ENCODE measurements around the gene NCOR1. TPM values are rescaled to one million over a fixed set of nuclear protein-coding genes. Genes with fewer than 3 reads are reported as not detected.
A peak's percentile ranks its signal among the peaks of the same experiment; 100 is the strongest.

The NCOR1 gene
- total and polyA plus RNA-seq, 9 of the 15 experiments (the other 6 are each of a cell fraction or from before 2014, with no cell fraction given), result 20.2 to 66.5 (median 50.9) TPM

DNA sequence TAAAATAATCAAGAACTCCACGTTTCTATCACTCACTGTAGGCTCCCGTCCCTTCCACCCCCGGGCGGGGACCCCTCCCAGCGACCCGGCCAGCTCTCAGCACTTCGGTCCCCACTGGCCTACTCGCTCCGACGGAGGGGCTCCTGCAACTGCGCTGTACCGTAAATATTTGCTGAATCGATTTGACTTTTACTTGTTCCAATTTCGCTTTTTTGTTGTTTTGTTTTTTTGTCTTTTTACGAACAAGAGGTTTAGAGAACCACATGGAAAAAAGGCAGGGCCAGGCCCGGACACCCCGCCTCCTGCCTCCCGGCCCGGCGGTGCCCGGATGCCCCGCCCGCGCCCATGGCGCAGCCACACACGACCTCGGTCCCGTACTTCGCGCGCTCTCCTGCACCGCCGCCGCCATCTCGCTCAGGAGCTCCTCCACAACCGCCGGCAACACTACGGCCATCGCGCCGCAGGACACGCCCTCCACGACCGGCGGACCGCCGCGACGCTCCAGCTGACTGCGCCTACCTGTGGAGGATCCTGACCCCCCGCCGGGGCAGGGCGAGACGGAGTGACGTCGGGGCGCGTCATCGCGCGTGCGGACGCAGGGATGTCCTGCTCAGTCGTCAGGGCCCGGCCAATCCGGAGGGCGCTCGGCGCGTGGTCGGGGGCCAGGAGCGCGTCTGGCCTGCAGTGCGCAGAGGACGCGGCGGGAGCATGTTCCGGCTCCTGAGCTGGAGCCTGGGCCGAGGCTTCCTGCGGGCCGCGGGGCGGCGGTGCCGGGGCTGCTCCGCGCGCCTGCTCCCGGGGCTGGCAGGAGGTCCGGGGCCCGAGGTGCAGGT is 216.0 kb downstream of the NCOR1 start, which contains the start of the genes TTC19 and ZSWIM7 (continued):
- TF ChIP-seq, protein P1, sequence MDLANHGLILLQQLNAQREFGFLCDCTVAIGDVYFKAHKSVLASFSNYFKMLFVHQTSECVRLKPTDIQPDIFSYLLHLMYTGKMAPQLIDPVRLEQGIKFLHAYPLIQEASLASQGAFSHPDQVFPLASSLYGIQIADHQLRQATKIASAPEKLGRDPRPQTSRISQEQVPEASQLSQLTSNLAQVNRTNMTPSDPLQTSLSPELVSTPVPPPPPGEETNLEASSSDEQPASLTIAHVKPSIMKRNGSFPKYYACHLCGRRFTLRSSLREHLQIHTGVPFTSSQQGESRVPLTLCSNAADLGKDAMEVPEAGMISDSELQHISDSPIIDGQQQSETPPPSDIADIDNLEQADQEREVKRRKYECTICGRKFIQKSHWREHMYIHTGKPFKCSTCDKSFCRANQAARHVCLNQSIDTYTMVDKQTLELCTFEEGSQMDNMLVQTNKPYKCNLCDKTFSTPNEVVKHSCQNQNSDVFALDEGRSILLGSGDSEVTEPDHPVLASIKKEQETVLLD (IDR thresholded peaks at IDR 0.05), result peak; percentile 88
- TF ChIP-seq ZC3H11A (IDR thresholded peaks at IDR 0.05; ENCODE audit: low read depth, low read length), result no peak
- peak; percentile 87 for TF ChIP-seq EP400 (IDR thresholded peaks at IDR 0.05)
- TF ChIP-seq ZFP30 (CRISPR knock-in tag; IDR thresholded peaks at IDR 0.05; ENCODE audit: borderline replicate concordance), result no peak
- TF ChIP-seq NFATC3 (IDR thresholded peaks at IDR 0.05), result no peak
- no peak for TF ChIP-seq SRSF1 (IDR thresholded peaks at IDR 0.05; ENCODE audit: low read depth, low read length)
- no peak for TF ChIP-seq ZNF717 (CRISPR knock-in tag; IDR thresholded peaks at IDR 0.05)
- TF ChIP-seq ZNF75A (CRISPR knock-in tag; IDR thresholded peaks at IDR 0.05), result no peak
- no peak for TF ChIP-seq GABPB2 (CRISPR knock-in tag; conservative IDR thresholded peaks at IDR 0.05)
- peak in 1 of 2 experiments; percentile 81; a peak in 1 of 4 replicates for TF ChIP-seq TEAD1 (CRISPR knock-in tag; IDR thresholded peaks at IDR 0.05)
- no peak for TF ChIP-seq CBX8 (IDR thresholded peaks at IDR 0.05; ENCODE audit: borderline replicate concordance, extremely low read depth, low read depth, low read length, poor library complexity, severe bottlenecking)
- TF ChIP-seq SAP30 (IDR thresholded peaks at IDR 0.05; ENCODE audit: borderline replicate concordance, insufficient read depth, low read depth, low read length, poor library complexity, severe bottlenecking), result peak; percentile 74
- TF ChIP-seq RBM34 (IDR thresholded peaks at IDR 0.05; ENCODE audit: borderline replicate concordance, insufficient read depth, low read length), result no peak
- no peak for TF ChIP-seq MCM2 (IDR thresholded peaks at IDR 0.05; ENCODE audit: low read depth)
- TF ChIP-seq THAP12 (CRISPR knock-in tag; IDR thresholded peaks at IDR 0.05), result no peak
- no peak for TF ChIP-seq HDGF (IDR thresholded peaks at IDR 0.05)
- no peak for TF ChIP-seq ZNF224 (CRISPR knock-in tag; IDR thresholded peaks at IDR 0.05)
- peak; percentile 85 for TF ChIP-seq MYC (IDR thresholded peaks at IDR 0.05; ENCODE audit: low read depth, low read length)
- no peak for TF ChIP-seq MYC (CRISPR knock-in tag; IDR thresholded peaks at IDR 0.05; ENCODE audit: borderline replicate concordance, low read depth)
- TF ChIP-seq KLF16 (IDR thresholded peaks at IDR 0.05), result no peak
- TF ChIP-seq NR4A1 (CRISPR knock-in tag; IDR thresholded peaks at IDR 0.05), result no peak
- no peak; the same call in 1 of the 2 replicates for TF ChIP-seq NR4A1 (tag; IDR thresholded peaks at IDR 0.05)
- 0 out of 2 replicates have a peak, but pooled peaks have one; percentile 30 for TF ChIP-seq CREB3L1 (IDR thresholded peaks at IDR 0.05; ENCODE audit: borderline replicate concordance, low read depth)
- TF ChIP-seq ZNF668 (CRISPR knock-in tag; IDR thresholded peaks at IDR 0.05), result no peak
